Measurements from ENCODE around the gene ZNF669.

ZNF669 gene

DNA sequence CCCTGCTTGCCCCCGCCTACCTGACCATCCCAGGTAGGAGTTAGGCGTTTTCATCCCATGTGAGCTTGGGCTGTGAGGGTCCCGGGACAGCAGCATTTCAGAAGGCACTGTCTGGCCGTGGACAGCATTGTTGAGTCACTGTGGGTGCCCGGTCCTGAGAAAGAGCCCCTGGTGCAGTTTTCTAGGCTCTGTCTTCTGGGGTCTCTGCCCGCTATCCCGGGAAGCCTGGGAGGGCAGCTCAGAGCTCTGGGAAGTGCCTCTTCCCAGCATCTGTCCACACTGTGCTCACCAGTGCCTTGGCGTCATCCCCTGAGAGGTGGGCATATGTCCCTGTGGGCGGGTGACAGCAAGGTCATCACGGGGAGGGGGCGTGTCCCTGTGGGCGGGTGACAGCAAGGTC is 11.4 kb upstream of the ZNF669 start:
- ChIA-PET CTCF (no interaction called here), POLR2A (no interaction called here)
- H3K4me3 ChIP-seq (ENCODE audit: low read depth, low read length), result no peak overlapping the region
- no peaks in the 10 kb centered on the region for H3K4me1 ChIP-seq (ENCODE audit: control insufficient read depth, insufficient read depth, low read length)
- no peaks in the 10 kb centered on the region for H3K9me3 ChIP-seq (ENCODE audit: control insufficient read depth, insufficient read depth, low read depth, low read length)
- no peak overlapping the region for H3K27ac ChIP-seq (ENCODE audit: extremely low read depth, low read depth, low read length)
- H3K36me3 ChIP-seq (ENCODE audit: control insufficient read depth in 2 of 2, insufficient read depth in 1 of 2, low read length in 2 of 2), result no peaks in the 10 kb centered on the region
- TF ChIP-seq ZBTB7A (tag by site-specific recombination; IDR thresholded peaks at IDR 0.05; ENCODE audit: low read depth), result no peak
- TF ChIP-seq ZNF280C (tag by site-specific recombination; IDR thresholded peaks at IDR 0.05), result no peak
- no peak for TF ChIP-seq ZNF518A (tag by site-specific recombination; conservative IDR thresholded peaks at IDR 0.05; ENCODE audit: low read depth)
- no peak for TF ChIP-seq ZFP69B (tag by site-specific recombination; IDR thresholded peaks at IDR 0.05)
- TF ChIP-seq ZNF132 (tag by site-specific recombination; IDR thresholded peaks at IDR 0.05; ENCODE audit: borderline replicate concordance), result no peak
- no peak for TF ChIP-seq ZNF16 (tag by site-specific recombination; IDR thresholded peaks at IDR 0.05; ENCODE audit: low read depth)
- no peak for TF ChIP-seq ZNF626 (tag by site-specific recombination; IDR thresholded peaks at IDR 0.05)
- TF ChIP-seq BCL11A (tag by site-specific recombination; IDR thresholded peaks at IDR 0.05; ENCODE audit: low read depth), result no peak

DNA sequence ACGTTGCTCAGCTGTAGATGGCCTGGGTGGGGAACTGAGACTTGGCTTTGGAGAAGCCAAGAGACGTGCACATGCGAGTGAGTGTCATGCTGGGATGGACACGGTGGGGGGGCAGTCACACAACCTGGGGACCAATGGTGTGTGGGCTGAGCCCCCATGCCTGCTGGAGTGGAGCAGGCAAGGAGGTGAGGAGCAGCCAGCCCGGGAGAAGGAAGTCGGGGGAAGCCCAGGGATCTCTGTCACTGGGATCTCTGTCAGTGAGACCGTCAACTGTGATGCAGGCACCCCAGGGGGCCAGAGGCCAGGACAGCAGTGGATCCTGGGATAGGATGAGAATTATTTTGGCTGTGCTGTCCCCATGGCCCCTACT is 11.0 kb upstream of the ZNF669 start:
- Histone ChIP-seq H3K27ac (ENCODE audit: extremely low read depth, low read depth, low read length) (no peak overlapping the region), H3K9me3 (ENCODE audit: control insufficient read depth, insufficient read depth, low read depth, low read length) (no peaks in the 10 kb centered on the region), H3K36me3 (ENCODE audit: control insufficient read depth in 2 of 2, insufficient read depth in 1 of 2, low read length in 2 of 2) (no peaks in the 10 kb centered on the region), H3K4me1 (ENCODE audit: control insufficient read depth, insufficient read depth, low read length) (no peaks in the 10 kb centered on the region), H3K4me3 (ENCODE audit: low read depth, low read length) (no peak overlapping the region)
- ChIA-PET CTCF (no interaction called here), POLR2A (no interaction called here)
- TF ChIP-seq ZFP3 (tag by site-specific recombination; IDR thresholded peaks at IDR 0.05; ENCODE audit: low read depth) (no peak), ZNF785 (tag by site-specific recombination; IDR thresholded peaks at IDR 0.05) (no peak), ZNF549 (tag by site-specific recombination; IDR thresholded peaks at IDR 0.05) (no peak), INSM2 (tag by site-specific recombination; IDR thresholded peaks at IDR 0.05) (no peak), ZNF202 (tag by site-specific recombination; IDR thresholded peaks at IDR 0.05; ENCODE audit: borderline replicate concordance) (no peak), ZNF629 (tag by site-specific recombination; IDR thresholded peaks at IDR 0.05) (no peak), ZNF404 (tag by site-specific recombination; IDR thresholded peaks at IDR 0.05) (no peak), ZNF10 (tag by site-specific recombination; IDR thresholded peaks at IDR 0.05) (no peak), SP2 (tag by site-specific recombination; IDR thresholded peaks at IDR 0.05) (no peak), TCF7L2 (IDR thresholded peaks at IDR 0.05; ENCODE audit: borderline replicate concordance, low read depth, low read length) (no peak), REPIN1 (tag by site-specific recombination; IDR thresholded peaks at IDR 0.05; ENCODE audit: low read depth) (no peak), ZNF248 (tag by site-specific recombination; IDR thresholded peaks at IDR 0.05) (no peak), ZNF16 (tag by site-specific recombination; IDR thresholded peaks at IDR 0.05; ENCODE audit: low read depth) (no peak), ZNF521 (tag by site-specific recombination; IDR thresholded peaks at IDR 0.05) (no peak)
- TF ChIP-seq, protein P1, sequence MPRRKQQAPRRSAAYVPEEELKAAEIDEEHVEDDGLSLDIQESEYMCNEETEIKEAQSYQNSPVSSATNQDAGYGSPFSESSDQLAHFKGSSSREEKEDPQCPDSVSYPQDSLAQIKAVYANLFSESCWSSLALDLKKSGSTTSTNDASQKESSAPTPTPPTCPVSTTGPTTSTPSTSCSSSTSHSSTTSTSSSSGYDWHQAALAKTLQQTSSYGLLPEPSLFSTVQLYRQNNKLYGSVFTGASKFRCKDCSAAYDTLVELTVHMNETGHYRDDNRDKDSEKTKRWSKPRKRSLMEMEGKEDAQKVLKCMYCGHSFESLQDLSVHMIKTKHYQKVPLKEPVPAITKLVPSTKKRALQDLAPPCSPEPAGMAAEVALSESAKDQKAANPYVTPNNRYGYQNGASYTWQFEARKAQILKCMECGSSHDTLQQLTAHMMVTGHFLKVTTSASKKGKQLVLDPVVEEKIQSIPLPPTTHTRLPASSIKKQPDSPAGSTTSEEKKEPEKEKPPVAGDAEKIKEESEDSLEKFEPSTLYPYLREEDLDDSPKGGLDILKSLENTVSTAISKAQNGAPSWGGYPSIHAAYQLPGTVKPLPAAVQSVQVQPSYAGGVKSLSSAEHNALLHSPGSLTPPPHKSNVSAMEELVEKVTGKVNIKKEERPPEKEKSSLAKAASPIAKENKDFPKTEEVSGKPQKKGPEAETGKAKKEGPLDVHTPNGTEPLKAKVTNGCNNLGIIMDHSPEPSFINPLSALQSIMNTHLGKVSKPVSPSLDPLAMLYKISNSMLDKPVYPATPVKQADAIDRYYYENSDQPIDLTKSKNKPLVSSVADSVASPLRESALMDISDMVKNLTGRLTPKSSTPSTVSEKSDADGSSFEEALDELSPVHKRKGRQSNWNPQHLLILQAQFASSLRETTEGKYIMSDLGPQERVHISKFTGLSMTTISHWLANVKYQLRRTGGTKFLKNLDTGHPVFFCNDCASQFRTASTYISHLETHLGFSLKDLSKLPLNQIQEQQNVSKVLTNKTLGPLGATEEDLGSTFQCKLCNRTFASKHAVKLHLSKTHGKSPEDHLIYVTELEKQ (tag by site-specific recombination; IDR thresholded peaks at IDR 0.05; ENCODE audit: borderline replicate concordance), result no peak
- TF ChIP-seq, protein P2, sequence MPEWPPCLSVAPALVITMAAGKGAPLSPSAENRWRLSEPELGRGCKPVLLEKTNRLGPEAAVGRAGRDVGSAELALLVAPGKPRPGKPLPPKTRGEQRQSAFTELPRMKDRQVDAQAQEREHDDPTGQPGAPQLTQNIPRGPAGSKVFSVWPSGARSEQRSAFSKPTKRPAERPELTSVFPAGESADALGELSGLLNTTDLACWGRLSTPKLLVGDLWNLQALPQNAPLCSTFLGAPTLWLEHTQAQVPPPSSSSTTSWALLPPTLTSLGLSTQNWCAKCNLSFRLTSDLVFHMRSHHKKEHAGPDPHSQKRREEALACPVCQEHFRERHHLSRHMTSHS (tag by site-specific recombination; IDR thresholded peaks at IDR 0.05), result no peak
